Measurements from ENCODE around the gene RASSF4.
A peak's percentile ranks its signal among the peaks of the same experiment; 100 is the strongest.

Gene RASSF4

GRCh38 chr10:44959247-44960087 is at the start of gene RASSF4:
TSS of gene RASSF4 (plus strand) at chr10:44959802. CDS start at chr10:44970203, 10,401 bp downstream.
- peak; percentile 80 for DNase-seq (ENCODE audit: low read depth, low spot score)

- no peak for DNase-seq (ENCODE audit: low read depth, low spot score)
Observed at GRCh38 chr10:44909910-44910309, 49.7 kb upstream of the RASSF4 start.

GRCh38 chr10:44910602-44911001 is 49.0 kb upstream of the RASSF4 start:
- DNase-seq (ENCODE audit: low read depth, low spot score) = no peak

GRCh38 chr10:44911081-44911540 is 48.5 kb upstream of the RASSF4 start, which contains the start of gene TMEM72:
TSS of gene TMEM72 (plus strand) at chr10:44911337. CDS start at chr10:44911513, 176 bp downstream.
- no peak for DNase-seq (ENCODE audit: low read depth, low spot score)

GRCh38 chr10:44911951-44912350 is 47.7 kb upstream of the RASSF4 start:
- DNase-seq (ENCODE audit: low read depth, low spot score) = no peak

GRCh38 chr10:44913350-44914081 is 46.1 kb upstream of the RASSF4 start:
- DNase-seq (ENCODE audit: low read depth, low spot score) = no peak

- DNase-seq (ENCODE audit: low read depth, low spot score) = no peak
Observed at GRCh38 chr10:44914891-44915290, 44.7 kb upstream of the RASSF4 start.

- DNase-seq (ENCODE audit: low read depth, low spot score) = no peak
Observed at GRCh38 chr10:44916429-44916828, 43.2 kb upstream of the RASSF4 start.

GRCh38 chr10:44917848-44918247 is 41.8 kb upstream of the RASSF4 start:
- no peak for DNase-seq (ENCODE audit: low read depth, low spot score)

- DNase-seq (ENCODE audit: low read depth, low spot score) = no peak
Observed at GRCh38 chr10:44920252-44920651, 39.4 kb upstream of the RASSF4 start.

GRCh38 chr10:44921061-44921460 is 38.5 kb upstream of the RASSF4 start:
- no peak for DNase-seq (ENCODE audit: low read depth, low spot score)

- DNase-seq (ENCODE audit: low read depth, low spot score) = no peak
Observed at GRCh38 chr10:44921506-44921905, 38.1 kb upstream of the RASSF4 start.

GRCh38 chr10:44922021-44922420 is 37.6 kb upstream of the RASSF4 start:
- DNase-seq (ENCODE audit: low read depth, low spot score) = no peak

- DNase-seq (ENCODE audit: low read depth, low spot score) = no peak
Observed at GRCh38 chr10:44922796-44923545, 36.6 kb upstream of the RASSF4 start.

- DNase-seq (ENCODE audit: low read depth, low spot score) = no peak
Observed at GRCh38 chr10:44923611-44924010, 36.0 kb upstream of the RASSF4 start.

- no peak for DNase-seq (ENCODE audit: low read depth, low spot score)
Observed at GRCh38 chr10:44924261-44925040, 35.2 kb upstream of the RASSF4 start.

- no peak for DNase-seq (ENCODE audit: low read depth, low spot score)
Observed at GRCh38 chr10:44925224-44925623, 34.4 kb upstream of the RASSF4 start.

- DNase-seq (ENCODE audit: low read depth, low spot score) = no peak
Observed at GRCh38 chr10:44925811-44926750, 33.5 kb upstream of the RASSF4 start.

GRCh38 chr10:44926751-44927351 is 32.8 kb upstream of the RASSF4 start:
- DNase-seq (ENCODE audit: low read depth, low spot score) = no peak

GRCh38 chr10:44927352-44927751 is 32.2 kb upstream of the RASSF4 start:
- no peak for DNase-seq (ENCODE audit: low read depth, low spot score)

Data from activated CD4-positive, CD25-positive, alpha-beta regulatory T cell treated with anti-CD3 and anti-CD28 coated beads, Interleukin-2, amount 50 U/mL, for 16 hours (primary cell).